SHP77 (cell line): ENCODE measurements around the gene PODXL.

Experiments used
- DNase-seq, 2 experiments: peaks; one replicate each; lab custom pipeline; 2025; lab: John Stamatoyannopoulos, UW

PODXL gene

GRCh38 chr7:131556053-131556908, at the start of gene PODXL:
Gene PODXL, minus strand, starts transcription at chr7:131556628. Its CDS starts 269 bp downstream, at chr7:131556359.
- DNase-seq, result peak in 1 of 2 experiments; percentile 56

DNA sequence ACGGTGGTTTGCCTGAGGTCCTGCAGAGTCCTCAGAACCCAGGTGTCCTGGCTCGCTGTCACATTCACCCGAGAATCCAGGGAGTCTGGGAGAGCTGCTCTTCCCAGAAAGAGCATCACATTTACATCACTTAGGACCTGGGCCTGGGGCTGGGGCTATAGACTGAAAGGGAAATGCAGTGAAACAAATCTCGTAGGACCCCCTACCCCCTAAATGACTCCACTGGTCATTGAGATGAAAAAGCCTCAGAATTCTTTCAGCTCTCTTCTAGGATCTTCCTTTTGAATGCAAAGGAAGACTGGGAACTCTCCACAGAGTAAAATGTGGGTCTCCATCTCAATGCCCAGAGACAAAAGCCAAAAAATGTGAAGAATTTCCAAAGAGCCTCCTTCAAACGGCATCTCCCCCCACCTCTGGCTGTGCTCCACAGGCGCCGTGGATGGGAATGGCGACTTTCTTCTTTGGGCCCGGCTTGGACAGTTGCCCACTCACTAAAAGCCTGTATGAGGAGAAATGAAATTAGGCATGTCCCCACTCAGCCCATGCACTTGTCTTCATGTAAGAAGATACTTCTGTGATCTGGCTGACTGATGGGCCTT, 49.0 kb upstream of the PODXL start:
- DNase-seq, result no peak

- DNase-seq, result no peak
These were observed 48.4 kb upstream of the PODXL start for GRCh38 chr7:131604841-131605279.

- DNase-seq, result no peak
These were observed 47.5 kb upstream of the PODXL start for GRCh38 chr7:131603932-131604331.

DNA sequence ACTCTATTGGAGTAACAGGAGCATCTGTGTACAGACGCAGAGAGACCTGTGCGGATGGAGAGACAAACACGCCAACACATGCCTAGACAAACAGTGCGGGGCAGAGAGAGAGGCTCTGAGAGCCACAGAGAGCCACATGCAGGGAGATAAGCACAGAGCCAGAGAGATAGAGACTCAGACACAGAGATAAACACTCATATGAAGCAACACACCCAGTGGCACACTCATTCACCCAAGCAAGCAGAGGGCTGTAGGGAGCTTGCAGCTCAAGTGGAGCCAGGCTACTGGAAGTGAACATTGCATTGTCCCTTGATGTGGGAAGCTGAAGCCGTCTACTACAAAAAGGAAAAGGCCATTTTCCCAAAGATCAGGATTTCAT, 46.6 kb upstream of the PODXL start:
- DNase-seq, result no peak

DNA sequence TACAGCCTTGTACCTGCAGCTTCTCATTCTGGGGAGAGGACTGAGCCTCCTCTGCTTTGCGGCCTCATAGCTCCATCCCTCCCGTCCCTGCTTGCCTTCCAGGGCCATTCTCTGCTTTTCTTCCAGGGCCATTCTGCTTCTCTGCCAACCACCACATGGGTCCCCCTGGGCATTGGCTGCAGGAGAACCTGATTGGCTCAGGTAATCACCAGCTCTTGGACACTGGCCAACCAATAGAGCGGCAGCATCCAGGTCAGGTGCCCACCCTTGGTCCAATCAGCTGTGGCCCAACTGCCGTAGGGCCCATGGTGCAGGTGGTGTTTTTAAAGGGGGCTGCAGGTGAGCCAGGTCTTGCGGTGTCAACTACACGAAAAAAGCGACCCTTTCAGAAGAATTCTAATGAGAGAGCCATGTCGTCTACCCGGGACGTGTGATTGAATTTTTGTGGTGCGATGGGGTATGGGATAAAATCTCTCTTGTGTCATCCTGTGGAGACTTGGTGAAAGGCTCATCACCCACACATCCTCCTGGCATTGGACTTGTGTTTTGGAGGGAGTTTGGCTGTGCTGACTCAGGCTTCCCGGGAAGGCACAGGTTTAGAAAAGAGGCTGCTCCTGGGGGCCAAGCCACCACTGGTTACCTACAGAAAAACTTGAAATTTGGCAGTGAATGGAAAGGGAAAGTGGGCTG, 46.0 kb upstream of the PODXL start:
- DNase-seq, result no peak

DNA sequence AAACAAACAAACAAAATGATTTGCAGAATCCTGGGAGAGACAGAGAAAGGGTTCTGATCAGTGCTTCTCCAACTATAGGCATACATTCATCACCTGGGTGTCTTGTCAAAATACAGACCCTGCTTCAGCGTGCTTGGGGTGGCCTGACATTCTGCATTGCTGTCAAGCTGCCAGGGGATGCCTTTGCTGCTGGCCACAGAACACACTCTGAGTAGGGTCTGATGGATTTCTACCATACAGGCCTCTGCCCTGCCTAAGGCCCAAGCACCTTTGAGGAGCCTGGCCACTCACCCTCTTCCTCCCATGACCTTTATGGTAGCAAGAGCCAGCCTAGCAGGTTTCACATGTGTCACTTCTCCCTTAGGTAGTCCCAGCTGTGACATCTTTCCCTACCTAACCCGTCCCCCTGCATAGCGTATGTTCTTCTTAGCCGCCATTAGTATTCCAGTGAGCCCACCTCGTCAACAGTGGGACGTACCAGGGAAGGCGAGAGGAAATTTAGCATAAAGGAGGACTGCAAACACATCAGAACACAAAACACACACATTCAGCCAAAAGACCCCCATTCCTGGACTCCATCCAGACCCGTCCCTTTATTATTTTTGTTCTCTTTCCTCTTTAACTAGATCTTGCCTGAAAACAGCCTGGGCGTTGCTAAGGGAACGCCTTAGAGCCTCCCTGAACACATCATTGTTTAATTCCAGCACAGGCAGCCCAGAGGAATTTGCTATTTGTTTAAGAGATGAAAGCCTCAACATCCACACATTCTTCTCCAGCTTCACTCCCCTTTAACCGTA, 43.9 kb upstream of the PODXL start:
- DNase-seq, result no peak

DNA sequence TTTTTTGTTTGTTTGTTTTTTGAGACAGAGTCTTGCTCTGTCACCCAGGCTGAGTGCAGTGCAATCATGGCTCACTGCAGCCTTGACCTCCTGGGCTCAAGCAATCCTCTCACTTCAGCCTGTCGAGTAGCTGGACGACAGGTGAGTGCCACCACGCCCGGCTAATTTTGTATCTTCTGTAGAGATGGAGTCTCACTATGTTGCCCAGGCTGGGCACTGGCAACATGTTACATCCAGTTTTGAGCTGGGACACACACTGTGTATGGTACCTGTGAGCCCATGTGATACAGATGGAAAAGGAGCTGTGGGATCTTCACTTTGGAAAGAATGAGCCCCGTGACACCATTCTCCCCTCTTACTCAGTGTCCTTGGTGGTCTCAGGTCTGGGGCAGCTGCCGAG, 40.4 kb upstream of the PODXL start:
- DNase-seq, result no peak

- DNase-seq, result no peak
These were observed 39.3 kb upstream of the PODXL start for GRCh38 chr7:131595699-131596098.

DNA sequence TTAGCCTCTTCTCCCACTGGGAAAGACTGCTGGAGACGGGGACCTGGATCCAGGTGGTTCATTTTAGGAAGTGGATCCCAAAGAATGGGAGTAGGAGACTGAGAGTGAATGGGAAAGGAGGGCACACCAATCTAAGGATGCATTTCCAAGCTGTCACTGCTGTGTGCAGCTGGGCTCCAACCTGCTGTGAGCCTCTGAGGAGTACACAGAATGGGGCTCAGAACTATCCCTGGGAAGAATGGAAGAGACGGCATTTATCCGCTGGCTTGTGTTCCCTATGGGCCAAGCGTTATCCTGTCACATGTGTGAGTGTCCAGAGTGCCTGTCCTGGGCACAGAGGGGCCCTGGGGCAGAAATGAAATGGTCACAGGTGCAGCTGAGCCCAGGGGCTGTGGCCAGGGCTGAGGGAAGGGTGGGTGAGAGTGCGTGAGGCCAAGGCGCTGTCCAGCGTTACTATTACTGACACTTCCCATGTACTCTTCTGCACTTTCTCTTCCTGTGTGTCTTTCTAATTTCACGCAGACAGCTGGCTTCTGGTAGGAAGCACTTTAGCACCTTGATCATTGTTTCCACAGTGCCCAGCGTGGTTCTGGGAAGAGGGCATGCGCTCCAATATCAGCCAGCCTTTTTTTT, 35.4 kb upstream of the PODXL start:
- no peak for DNase-seq

DNA sequence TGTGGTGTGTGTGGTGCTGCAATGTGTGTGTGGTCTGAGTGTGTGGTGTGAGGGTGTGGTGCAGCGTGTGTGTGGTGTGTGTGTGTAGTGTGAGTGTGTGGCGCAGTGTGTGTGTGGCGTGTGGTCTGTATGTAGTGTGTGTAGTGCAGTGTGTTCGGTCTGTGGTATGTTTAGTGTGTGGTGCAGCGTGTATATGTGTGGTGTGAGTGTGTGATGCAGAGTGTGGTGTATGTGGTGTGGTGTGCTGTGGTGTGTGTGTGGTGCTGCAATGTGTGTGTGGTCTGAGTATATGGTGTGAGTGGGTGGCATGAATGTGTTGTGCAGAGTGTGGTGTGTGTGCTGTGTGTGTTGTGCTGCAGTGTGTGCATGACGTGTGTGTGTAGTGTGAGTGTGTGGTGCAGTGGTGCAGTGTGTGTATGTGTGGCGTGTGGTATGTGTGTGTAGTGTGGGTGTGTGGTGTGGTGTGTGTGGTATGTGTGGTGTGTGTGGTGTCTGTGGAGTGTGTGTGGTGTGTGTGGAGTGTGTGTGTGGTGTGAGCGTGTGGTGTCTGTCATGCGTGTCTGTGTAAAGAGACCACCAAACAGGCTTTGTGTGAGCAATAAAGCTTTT, 31.0 kb upstream of the PODXL start:
- DNase-seq, result no peak

GRCh38 chr7:131586759-131587158, 30.3 kb upstream of the PODXL start:
- no peak for DNase-seq

DNA sequence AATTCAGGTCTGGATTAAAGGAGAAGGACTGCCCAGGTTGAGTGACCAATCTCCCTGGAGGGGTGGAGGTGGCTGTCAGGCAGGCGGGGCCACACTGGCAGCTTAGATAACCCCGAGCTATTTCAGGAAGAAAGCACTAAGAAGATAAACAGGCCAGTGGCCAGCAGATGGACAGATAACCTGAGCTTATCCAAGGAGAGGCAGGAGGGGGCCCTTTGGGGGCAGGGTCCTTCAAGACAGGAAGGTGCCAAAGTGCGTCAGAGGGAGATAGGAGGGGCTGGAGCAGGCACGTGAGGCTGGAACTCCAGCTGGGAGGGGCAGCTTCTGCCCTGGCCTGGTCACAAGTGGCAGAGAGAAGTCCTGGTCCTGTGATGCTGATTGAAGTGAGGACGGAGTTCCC, 29.8 kb upstream of the PODXL start:
- DNase-seq, result no peak

- DNase-seq, result no peak
These were observed 27.0 kb upstream of the PODXL start for GRCh38 chr7:131583430-131583829.

DNA sequence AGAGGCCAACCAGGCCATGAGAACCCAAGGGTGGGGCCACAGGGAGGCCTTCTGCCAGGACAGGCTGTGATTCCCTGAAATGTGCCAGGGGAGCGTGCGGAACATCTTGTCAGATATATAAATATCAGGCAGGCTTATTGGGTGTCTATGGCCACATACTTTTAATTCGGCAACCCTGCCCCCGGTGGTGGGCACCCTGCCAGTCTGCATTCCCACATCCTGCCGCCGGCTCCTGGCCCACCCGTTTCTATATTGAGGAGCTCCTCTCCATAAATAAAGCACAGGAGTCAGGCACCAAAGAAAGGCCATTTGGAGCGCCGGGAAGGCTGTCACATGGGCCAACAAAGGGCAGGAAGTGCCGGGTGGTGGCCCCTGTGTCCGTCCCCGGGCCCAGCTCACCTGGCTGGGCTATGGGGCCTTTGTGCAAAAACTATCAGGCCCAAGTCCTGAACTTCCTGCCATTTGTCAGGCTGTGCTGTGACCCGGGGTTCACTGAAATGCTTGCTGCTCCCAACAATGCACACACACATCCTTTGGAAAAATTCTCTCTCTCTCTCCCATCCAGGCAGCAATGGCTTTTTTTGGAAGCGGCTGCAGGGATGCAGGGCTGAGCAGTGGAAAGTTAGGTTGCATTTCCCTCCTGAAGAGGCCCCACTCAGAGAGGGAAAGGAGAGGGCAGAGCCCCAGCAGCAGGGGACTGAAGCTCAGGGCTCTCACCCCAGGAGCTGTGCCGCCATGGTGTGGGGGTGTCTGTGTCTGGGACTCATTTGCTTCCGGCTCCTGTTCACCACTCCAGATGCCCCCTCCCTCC, 25.0 kb upstream of the PODXL start:
- DNase-seq, result no peak

- DNase-seq, result no peak
These were observed 22.2 kb upstream of the PODXL start for GRCh38 chr7:131578602-131579001.

DNA sequence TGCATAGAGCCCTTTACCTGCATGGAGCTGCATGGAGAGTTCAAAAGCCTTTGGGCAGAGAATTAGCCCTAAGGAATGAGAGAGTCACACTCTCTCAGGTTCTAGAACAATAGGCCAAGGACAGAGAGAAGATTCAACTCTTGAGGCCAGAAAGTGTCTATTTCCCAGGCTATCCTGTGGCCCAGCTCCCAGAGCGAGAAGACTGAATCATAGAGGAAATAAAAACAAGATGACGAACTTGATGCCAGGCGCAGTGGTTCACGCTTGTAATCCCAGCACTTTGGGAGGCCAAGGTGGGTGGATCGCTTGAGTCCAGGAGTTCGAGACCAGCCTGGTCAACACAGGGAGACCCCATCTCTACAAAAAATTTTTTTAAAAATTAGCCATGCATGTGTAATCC, 18.3 kb upstream of the PODXL start:
- no peak for DNase-seq

DNA sequence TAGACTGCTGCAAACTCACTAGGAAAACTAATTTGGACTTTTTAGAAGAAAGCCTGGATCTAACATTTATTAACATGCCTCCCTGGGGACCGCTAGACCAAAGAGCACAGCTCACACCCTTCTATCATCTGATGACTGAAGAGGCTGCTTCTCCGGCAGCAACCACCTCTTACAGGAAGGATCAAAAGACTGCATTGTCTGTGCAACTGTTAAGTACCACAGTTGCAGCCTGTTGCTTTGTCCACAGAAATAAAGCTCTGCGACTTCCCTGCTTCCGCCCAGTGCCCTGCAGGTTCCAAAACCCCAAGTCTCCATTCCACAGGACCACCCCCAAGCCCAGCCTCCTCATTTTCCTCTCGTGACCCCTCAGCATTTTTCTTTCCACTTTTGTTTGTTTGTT, 14.0 kb upstream of the PODXL start:
- no peak for DNase-seq

DNA sequence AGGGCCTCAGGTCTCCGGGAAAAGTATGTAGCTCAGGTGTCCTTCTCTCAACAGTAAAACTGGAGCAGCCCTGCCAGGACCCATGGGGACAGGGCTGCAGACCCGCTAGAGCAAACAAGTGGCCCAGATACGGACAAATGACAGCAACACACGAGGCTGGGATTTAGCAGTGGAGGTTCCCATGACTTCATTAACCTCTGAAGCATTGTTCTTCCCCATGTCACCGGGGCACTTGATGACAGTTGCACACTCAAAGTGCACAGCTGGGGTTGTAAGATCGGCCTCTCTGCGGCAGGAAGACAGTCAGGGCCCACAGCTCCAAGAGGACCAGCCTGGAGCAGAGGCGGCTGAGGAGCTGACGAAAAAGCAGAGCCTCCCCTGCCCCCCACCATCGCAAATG, 12.5 kb upstream of the PODXL start:
- no peak for DNase-seq

DNA sequence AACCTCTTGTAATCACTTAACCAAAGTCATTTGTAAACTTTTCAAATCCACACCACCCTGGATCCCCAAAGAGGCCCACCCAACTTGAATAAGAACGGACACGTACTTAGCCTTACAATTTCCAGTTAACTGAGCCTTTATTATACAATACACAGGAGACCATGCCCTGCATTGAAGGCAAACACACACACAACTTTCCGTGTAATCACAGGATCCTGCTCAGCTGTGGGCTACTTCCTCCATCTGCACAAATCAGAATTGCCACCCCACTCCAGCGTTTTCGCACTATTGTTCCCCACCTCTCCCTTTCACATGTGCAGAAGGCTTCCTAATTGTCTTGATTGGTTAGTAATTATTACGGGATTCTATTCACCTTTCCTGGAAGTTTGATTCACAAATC, 12.1 kb upstream of the PODXL start:
- DNase-seq, result no peak
